ENCODE results near the gene PPP1R37.

The PPP1R37 gene, protein sequence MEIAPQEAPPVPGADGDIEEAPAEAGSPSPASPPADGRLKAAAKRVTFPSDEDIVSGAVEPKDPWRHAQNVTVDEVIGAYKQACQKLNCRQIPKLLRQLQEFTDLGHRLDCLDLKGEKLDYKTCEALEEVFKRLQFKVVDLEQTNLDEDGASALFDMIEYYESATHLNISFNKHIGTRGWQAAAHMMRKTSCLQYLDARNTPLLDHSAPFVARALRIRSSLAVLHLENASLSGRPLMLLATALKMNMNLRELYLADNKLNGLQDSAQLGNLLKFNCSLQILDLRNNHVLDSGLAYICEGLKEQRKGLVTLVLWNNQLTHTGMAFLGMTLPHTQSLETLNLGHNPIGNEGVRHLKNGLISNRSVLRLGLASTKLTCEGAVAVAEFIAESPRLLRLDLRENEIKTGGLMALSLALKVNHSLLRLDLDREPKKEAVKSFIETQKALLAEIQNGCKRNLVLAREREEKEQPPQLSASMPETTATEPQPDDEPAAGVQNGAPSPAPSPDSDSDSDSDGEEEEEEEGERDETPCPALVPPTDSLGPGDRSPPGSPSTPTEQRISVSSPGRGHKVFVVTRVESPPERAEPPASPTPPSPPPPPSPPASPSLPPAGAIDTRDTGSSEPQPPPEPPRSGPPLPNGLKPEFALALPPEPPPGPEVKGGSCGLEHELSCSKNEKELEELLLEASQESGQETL
- 30.3 to 39.8 reads per million in 2 experiments for total RNA-seq

- DNase-seq (ENCODE audit: low read depth) = peak; percentile 90
Observed at GRCh38 chr19:45092747-45093678, at the start of gene PPP1R37. PPP1R37 (plus strand) TSS chr19:45093179; CDS start chr19:45093326, 147 bp downstream.

DNA sequence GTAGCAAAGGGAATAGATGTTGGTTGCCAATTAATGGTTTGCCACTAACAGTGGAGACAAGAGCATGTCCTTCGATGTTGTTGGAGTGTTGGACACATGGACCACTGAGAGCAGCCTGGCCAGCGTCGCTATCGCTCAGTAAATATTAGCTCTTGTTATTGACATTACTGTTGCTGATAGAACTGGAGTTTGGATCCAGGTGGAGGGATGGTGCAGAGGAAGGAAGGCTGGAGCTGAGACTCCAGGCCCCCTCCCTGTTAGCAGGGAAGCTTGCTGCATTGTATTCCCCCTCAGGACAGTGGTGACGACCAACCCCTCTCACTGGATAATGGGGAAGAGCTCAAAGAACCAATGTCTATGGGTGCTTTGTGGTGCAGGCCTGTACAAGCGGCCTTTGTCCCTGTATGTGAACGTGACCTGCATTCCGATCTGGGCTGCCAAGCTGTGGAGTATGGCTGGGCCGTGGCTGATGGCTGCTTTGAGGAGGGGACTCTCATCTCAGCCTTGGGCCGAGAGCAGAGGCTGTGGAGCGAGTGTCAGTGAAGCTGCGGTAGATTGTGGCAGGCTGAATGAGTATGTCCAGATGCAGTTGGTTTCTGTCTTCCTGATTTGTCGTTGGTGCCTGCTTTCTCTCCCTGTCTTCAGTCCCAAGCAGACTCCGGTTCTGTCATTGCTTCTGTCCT, 47.2 kb upstream of the PPP1R37 start:
- no peak for DNase-seq (ENCODE audit: low read depth)

DNA sequence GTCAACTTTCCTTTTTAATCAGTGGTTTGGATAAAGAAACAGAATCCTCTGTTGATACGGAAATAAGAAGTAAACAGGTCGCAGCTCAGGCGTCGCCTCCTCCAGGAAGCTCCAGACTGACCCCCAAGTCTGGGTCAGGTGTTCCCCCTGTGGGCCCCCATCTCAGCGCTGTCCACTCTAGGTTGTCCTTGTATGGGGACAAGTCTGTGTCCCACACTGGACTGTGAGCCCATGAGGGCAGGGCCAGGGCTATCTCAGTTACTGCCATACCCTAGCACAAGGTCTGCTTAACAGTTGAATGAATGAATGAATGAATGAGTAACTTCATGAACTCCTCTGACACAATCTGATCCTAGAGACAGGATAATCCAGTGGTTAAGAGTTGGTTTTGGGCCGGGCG, 46.6 kb upstream of the PPP1R37 start:
- no peak for DNase-seq (ENCODE audit: low read depth)

- DNase-seq (ENCODE audit: low read depth) = no peak
Observed at GRCh38 chr19:45047188-45047797, 45.7 kb upstream of the PPP1R37 start.

- no peak for DNase-seq (ENCODE audit: low read depth)
Observed at GRCh38 chr19:45049073-45049736, 43.8 kb upstream of the PPP1R37 start.

- no peak for DNase-seq (ENCODE audit: low read depth)
Observed at GRCh38 chr19:45050036-45050435, 42.9 kb upstream of the PPP1R37 start.

- DNase-seq (ENCODE audit: low read depth) = no peak
Observed at GRCh38 chr19:45051929-45052579, 40.9 kb upstream of the PPP1R37 start.

DNA sequence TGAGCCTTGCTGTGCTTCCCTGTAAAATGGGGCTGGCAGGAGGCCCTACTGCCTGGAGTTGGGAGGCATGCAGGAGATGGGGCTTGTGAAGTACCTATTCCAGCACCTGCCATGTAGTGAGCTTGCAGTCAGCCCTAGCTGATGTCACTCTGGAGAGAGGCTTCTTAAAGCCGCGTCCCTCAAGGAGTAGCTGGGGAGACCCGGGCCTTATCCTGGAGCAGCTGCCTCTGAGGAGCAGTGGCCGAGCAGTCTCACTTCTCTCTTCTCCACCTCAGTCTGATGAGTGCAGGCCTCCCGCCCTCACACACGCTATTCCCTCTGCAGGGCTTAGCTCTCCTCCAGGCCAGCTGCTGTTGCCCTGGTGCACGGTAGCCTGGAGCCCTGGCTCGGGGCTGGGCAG, 36.1 kb upstream of the PPP1R37 start:
- DNase-seq (ENCODE audit: low read depth) = no peak

GRCh38 chr19:45057444-45057843, 35.5 kb upstream of the PPP1R37 start:
- DNase-seq (ENCODE audit: low read depth) = no peak

DNA sequence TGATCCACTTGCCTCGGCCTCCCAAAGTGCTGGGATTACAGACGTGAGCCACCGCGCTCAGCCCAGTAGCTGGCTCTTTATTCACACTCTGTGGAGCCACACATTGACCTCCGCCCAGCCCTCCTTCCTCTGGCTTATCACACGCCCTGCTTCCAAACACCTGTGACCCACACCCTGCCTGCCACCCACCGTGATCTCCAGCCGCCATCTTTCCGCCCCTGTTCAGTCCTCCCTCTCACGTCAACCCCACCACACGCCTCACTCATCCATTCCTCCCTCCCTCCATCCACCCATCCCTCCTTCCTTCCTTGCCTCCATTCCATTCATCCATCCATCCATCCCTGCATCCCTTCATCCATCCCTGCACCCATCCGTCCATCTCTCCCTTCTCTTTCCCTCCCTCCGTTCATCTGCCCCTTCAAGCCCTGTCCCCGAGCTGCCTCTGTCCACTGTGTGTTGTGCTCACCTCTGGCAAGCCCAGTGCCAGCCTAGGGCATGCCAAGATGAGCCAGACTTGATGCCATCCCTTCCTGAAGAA, 34.3 kb upstream of the PPP1R37 start:
- no peak for DNase-seq (ENCODE audit: low read depth)

DNA sequence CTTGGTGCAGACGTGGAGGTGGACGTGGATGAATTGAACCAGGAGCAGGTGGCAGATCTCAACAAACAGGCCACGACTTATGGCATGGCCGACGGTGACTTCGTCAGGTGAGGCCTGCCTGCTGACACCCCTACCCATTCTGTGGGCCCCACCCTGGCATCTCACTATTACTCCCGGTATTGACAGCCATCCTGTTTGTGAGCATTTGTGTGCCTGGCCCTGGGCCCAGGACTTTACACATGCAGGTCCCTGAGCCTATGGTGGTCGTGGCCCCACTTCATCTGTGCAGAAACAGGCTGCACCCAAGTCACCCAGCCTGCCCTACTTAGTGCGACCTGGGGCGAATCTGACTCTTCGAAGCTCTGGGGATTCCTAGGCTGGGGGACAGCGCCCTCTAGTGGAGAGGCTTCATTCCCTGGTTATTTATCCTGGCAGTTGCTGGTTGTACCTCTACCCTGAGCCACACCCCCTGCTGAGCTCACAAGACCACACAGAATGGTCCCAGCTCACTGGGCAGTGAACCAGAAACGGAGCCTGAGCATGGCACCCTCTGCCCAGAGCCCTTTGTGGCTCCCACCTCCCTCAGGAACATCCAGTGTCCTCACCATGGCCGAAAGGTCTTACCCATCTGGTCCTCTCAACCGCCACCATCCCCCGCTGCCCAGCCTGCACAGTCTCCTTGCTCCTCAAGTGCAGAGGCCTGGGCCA, 33.6 kb upstream of the PPP1R37 start:
- DNase-seq (ENCODE audit: low read depth) = peak; percentile 77

- DNase-seq (ENCODE audit: low read depth) = no peak
Observed at GRCh38 chr19:45061965-45062364, 31.0 kb upstream of the PPP1R37 start.

GRCh38 chr19:45063851-45064801, 28.9 kb upstream of the PPP1R37 start:
- DNase-seq (ENCODE audit: low read depth) = no peak

DNA sequence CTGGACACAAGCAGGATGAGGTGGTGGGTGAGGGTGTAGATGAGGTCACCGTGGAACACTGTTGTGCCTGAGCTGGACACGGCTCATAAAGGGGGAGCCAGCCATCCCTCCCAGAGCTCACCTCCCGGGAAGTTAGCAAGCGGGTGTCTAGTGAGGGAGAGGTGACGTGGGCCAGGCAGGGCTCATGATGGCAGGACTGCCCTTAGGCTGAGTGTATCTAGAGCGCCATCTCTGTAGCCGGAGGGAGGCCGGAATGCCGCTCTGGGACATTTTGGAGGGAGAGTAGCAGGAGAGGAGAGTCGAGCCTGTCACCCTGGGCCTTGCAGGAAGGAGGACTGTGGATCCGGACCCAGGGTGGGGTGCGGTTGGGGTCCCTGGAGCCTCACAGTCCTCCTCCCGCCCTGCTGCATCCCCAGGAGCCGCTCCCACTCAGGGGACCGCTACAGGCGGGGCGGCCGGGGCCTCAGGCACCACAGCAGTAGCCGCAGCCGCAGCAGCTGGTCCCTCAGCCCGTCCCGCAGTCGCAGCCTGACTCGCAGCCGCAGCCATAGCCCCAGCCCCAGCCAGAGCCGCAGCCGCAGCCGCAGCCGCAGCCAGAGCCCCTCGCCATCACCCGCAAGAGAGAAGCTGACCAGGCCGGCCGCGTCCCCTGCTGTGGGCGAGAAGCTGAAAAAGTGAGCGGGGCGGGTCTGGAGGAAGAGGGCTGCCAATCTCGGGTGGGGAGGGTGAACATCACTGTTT, 25.9 kb upstream of the PPP1R37 start:
- DNase-seq (ENCODE audit: low read depth) = no peak

GRCh38 chr19:45068041-45068440, 24.9 kb upstream of the PPP1R37 start:
- DNase-seq (ENCODE audit: low read depth) = no peak

DNA sequence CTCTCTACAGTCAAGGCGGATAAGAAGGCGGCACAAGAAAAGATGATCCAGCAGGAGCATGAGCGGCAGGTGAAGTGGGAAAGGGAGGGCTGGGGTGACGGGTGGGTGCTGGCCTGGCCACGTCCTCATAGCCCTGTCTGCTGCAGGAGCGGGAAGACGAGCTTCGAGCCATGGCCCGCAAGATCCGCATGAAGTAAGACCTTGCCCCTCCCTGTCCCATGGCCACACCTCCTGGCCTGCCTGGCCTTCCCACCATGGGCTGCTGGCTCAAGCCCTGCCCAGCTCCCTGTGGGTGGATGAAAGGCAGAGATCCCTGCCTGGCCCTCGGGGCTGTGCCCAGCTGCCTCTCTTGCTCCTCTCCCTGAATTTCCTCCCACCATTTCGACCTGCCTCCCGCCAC, 23.9 kb upstream of the PPP1R37 start:
- DNase-seq (ENCODE audit: low read depth) = no peak

GRCh38 chr19:45070214-45070613, 22.8 kb upstream of the PPP1R37 start:
- DNase-seq (ENCODE audit: low read depth) = no peak

All from T follicular helper cell (primary cell).